ENCODE measurements around the gene C16orf89.
"Not testable (repeated sequence)": the region's sequence is repeated elsewhere in the genome, so short reads cannot be mapped to it uniquely, and the experiment has no call there.

The C16orf89 gene

DNA sequence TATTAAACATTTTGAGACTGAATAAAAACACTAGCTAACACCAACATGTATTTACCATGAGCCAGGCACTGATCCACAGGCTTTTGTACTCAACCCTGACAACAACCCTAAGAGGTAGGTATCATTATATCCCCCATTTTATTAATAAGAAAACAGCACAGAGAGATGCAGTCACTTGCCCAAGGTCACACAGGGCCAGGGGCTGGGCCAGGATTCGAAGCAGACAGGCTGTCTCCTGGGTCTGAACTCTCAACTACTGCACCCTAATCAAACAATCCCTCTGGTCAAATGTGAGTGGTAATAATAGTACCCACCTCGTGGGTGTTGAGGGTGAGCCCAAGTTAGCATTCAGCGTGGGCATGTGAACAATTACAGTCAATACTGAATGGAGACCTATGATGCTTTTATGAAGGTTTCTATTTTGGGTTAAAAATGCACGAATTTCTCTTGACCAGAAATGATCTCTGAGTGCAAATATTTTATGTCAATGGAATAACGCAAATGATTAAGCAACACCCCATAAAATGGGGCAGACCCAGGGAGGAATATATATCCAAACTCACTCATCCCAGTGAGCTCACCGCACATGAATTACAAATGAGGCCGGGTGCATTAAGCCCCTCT lies 30.8 kb upstream of the C16orf89 start:
- H3K4me3 ChIP-seq (ENCODE audit: insufficient read depth, low read depth, low read length): peak overlapping the region; percentile 65
- not testable (repeated sequence) for H3K9me3 ChIP-seq (ENCODE audit: control insufficient read depth, low read length); H3K4me1 ChIP-seq (ENCODE audit: control insufficient read depth, insufficient read depth, low read length); H3K36me3 ChIP-seq (ENCODE audit: control insufficient read depth, insufficient read depth, low read length); H3K27me3 ChIP-seq (ENCODE audit: control insufficient read depth, insufficient read depth, low read length, poor library complexity, severe bottlenecking); H3K27ac ChIP-seq (ENCODE audit: insufficient read depth, low read depth, low read length, poor library complexity, severe bottlenecking)
- 31 to 33% methylated on average over 4 to 5 of the region's 7 CpGs for WGBS, 2 experiments

DNA sequence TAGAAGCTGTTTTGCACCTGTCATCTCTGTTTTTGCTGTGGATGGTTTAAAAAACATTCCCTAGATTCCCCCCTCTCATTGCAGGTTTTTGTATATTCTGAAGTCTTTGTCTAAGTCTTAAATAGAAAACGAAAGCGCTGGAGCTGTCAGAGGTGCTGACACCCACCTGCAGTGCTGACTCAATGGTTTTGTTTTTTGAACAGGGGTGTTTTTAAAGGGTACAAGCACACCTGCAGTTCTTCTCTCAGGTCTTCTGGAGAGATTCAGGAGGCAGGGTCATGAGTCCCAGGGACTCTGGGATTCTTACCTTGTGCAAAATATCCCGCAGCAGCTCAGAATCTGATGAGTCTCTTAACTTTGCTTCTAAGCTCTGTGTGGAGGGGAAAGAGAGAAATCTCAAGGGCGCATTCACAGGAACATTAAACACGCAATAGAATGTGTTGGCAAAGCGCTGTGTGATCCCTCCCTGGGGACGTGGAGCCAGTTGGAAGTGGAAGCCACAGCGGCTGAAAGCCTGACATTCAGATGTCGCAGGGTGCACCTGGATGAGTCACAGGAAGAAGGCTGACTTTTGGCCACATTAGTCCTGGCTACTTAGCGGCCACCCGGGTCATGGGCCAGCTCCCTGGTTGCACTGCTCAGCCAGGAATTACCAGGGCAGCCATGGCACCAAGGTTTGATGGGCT lies 29.5 kb upstream of the C16orf89 start:
- H3K4me3 ChIP-seq (ENCODE audit: insufficient read depth, low read depth, low read length); H3K9me3 ChIP-seq (ENCODE audit: control insufficient read depth, low read length); H3K36me3 ChIP-seq (ENCODE audit: control insufficient read depth, insufficient read depth, low read length); H3K4me1 ChIP-seq (ENCODE audit: control insufficient read depth, insufficient read depth, low read length); H3K27me3 ChIP-seq (ENCODE audit: control insufficient read depth, insufficient read depth, low read length, poor library complexity, severe bottlenecking); H3K27ac ChIP-seq (ENCODE audit: insufficient read depth, low read depth, low read length, poor library complexity, severe bottlenecking): not testable (repeated sequence)
- WGBS, 2 experiments: 69% methylated on average over 11 of the region's 11 CpGs

DNA sequence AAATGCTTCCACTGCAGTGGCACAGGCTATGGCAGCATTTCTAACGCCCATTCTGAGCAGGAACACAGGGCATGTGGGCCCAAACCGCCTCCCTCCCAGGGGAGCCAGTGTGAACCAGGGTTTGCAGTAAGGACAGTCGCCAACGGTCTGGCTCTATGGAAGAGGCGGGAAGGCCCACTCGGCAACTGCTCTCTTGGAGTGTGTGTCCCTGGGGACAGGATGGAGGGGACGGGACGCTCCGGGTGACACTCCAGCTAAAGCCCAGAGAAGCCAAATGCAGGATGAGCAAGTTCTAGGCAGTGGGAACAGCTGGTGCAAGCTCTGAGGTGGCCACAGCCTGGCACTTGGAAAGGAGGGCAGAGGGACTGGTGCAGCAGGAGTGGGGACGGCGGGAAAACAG lies 28.0 kb upstream of the C16orf89 start:
- H3K4me1 ChIP-seq (ENCODE audit: control insufficient read depth, insufficient read depth, low read length); H3K27ac ChIP-seq (ENCODE audit: insufficient read depth, low read depth, low read length, poor library complexity, severe bottlenecking); H3K36me3 ChIP-seq (ENCODE audit: control insufficient read depth, insufficient read depth, low read length); H3K9me3 ChIP-seq (ENCODE audit: control insufficient read depth, low read length); H3K4me3 ChIP-seq (ENCODE audit: insufficient read depth, low read depth, low read length); H3K27me3 ChIP-seq (ENCODE audit: control insufficient read depth, insufficient read depth, low read length, poor library complexity, severe bottlenecking): not testable (repeated sequence)
- 88 to 91% methylated on average over 10 of the region's 11 CpGs for WGBS, 2 experiments

DNA sequence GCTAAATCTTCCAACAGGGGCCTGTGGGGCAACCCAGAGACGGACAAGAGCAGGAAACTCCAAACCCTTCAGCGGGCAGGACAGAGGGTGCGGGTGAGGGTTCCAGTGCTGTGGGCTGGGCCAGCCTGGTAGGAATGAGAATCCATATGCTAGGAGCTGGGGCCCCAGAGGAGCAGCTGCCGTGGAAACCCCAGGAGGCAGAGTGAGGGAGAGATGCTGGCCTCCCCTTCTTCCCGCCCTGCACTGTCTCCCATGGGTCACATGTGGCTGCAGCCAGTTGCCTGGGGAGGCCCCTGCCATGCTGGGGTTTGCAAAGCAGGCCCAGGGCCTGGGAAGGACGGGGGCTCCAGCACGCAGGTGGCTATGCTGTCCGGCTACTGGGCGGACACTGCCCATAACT lies 27.3 kb upstream of the C16orf89 start:
- H3K4me3 ChIP-seq (ENCODE audit: insufficient read depth, low read depth, low read length); H3K4me1 ChIP-seq (ENCODE audit: control insufficient read depth, insufficient read depth, low read length); H3K27ac ChIP-seq (ENCODE audit: insufficient read depth, low read depth, low read length, poor library complexity, severe bottlenecking); H3K27me3 ChIP-seq (ENCODE audit: control insufficient read depth, insufficient read depth, low read length, poor library complexity, severe bottlenecking); H3K9me3 ChIP-seq (ENCODE audit: control insufficient read depth, low read length); H3K36me3 ChIP-seq (ENCODE audit: control insufficient read depth, insufficient read depth, low read length): not testable (repeated sequence)
- 85 to 89% methylated on average over 7 of the region's 9 CpGs for WGBS, 2 experiments

DNA sequence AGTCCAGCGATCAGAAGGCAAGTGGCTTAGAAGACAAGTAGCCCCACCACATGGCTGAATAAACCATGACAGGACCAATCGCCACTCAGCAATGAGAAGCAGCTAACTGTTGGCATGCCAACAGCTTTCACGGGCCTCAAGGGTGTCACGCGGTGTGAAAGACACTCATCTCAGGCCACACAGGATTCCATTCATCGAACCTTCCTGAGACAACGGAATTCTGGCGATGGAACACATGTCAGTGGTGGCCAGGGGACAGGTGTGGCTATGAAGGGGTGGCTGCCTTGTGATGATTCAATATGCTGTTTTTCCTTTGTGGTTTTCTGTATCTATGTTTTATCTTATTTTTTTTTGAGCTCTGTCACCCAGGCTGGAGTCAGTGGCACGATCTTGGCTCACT lies 24.8 kb upstream of the C16orf89 start:
- 95 to 96% methylated on average over 9 of the region's 9 CpGs for WGBS, 2 experiments
- H3K27me3 ChIP-seq (ENCODE audit: control insufficient read depth, insufficient read depth, low read length, poor library complexity, severe bottlenecking): not testable (repeated sequence)

DNA sequence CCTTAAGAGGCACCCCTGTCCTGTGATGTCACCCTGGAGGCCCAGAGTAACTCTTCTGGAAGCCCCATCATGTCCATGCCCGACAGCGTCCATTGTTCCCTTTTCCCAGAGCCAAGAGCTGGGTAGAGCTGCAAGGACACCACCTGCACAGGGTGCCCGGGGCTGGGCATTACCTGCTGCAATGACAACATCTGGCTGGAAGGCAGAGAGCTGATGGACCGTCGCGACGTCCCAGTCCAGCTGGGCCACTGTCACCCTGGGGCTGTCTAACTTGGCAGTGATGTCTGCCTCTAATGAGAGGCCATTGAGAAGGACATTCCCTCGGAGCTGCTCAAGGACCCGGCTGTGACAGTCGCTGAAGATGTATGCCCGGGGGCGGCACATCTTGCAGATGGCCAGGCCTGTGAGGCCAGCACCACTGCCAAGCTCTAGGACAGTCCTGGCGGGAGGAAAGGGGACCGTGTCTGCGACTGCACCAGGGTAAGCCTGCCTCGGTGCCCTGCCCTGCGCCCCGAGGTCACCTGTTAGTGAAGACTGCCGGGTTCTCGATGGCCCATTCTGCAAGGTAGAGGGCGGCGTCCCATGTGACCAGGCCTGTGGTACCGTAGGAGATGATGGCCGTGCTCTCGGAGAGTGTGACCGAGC lies 24.3 kb upstream of the C16orf89 start:
- H3K4me3 ChIP-seq (ENCODE audit: insufficient read depth, low read depth, low read length); H3K4me1 ChIP-seq (ENCODE audit: control insufficient read depth, insufficient read depth, low read length); H3K27ac ChIP-seq (ENCODE audit: insufficient read depth, low read depth, low read length, poor library complexity, severe bottlenecking); H3K36me3 ChIP-seq (ENCODE audit: control insufficient read depth, insufficient read depth, low read length); H3K9me3 ChIP-seq (ENCODE audit: control insufficient read depth, low read length); H3K27me3 ChIP-seq (ENCODE audit: control insufficient read depth, insufficient read depth, low read length, poor library complexity, severe bottlenecking): not testable (repeated sequence)
- WGBS, 2 experiments: 95 to 96% methylated on average over 26 of the region's 26 CpGs

More for the DNA sequence above, 24.8 kb upstream of the C16orf89 start:
- not testable (repeated sequence) for H3K27ac ChIP-seq (ENCODE audit: insufficient read depth, low read depth, low read length, poor library complexity, severe bottlenecking); H3K9me3 ChIP-seq (ENCODE audit: control insufficient read depth, low read length); H3K4me1 ChIP-seq (ENCODE audit: control insufficient read depth, insufficient read depth, low read length); H3K36me3 ChIP-seq (ENCODE audit: control insufficient read depth, insufficient read depth, low read length); H3K4me3 ChIP-seq (ENCODE audit: insufficient read depth, low read depth, low read length)

DNA sequence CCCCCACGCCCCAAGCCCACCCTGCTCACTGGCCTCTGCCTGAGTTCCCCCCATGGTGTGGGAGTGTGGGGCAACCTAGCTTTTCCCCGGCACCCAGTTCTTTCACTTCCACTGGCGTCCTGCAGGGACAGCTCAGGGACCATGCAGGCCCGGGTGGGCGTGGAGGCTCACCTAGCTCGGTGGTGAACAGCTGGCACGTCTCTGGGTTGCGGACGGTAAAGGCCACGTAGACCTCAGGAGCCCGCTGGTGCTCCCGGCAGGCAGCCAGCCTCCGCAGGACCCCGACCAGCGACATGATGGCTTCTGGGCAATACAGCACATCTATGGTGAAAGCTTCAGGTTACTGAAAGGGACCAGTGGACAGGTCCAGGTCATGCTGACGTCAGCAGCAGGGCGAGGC lies 23.2 kb upstream of the C16orf89 start:
- H3K36me3 ChIP-seq (ENCODE audit: control insufficient read depth, insufficient read depth, low read length); H3K27me3 ChIP-seq (ENCODE audit: control insufficient read depth, insufficient read depth, low read length, poor library complexity, severe bottlenecking); H3K4me1 ChIP-seq (ENCODE audit: control insufficient read depth, insufficient read depth, low read length); H3K9me3 ChIP-seq (ENCODE audit: control insufficient read depth, low read length); H3K27ac ChIP-seq (ENCODE audit: insufficient read depth, low read depth, low read length, poor library complexity, severe bottlenecking); H3K4me3 ChIP-seq (ENCODE audit: insufficient read depth, low read depth, low read length): not testable (repeated sequence)
- 94% methylated on average over 17 of the region's 17 CpGs for WGBS, 2 experiments

DNA sequence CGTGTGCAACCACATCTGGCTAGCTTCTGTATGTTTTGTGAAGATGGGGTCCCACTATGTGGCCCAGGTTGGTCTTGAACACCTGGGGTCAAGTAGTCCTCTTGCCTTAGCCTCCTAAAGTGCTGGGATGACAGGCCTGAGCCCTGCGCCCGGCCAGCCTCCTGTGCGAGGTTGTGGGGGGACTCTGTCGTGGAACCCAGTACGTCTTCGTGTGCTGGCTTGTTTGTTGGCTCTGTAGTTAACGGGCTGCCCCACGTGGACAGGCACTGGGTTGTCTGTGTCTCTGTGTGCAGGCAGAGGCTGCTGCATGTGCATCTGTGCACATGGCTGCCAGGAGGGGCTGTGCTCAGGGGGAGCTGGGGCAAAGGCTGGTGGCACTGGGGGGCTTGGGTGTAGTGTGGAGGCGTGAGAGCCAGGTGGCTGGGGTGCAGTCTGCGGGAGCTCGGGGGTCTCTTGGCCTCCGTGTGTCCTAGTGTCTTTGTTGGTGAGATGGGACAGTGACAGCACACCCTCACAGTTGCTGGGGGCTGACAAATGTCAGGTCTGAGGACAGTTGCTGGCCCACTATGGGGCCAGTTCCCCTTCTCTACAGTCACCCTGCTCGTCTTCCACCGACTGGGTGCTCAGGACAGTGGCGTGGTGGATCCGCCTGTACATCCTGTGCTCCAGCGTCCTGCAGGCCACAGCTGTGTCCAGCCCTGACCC lies 22.5 kb upstream of the C16orf89 start:
- 95 to 96% methylated on average over 18 of the region's 18 CpGs for WGBS, 2 experiments
- H3K27ac ChIP-seq (ENCODE audit: insufficient read depth, low read depth, low read length, poor library complexity, severe bottlenecking); H3K4me1 ChIP-seq (ENCODE audit: control insufficient read depth, insufficient read depth, low read length); H3K27me3 ChIP-seq (ENCODE audit: control insufficient read depth, insufficient read depth, low read length, poor library complexity, severe bottlenecking); H3K4me3 ChIP-seq (ENCODE audit: insufficient read depth, low read depth, low read length); H3K36me3 ChIP-seq (ENCODE audit: control insufficient read depth, insufficient read depth, low read length); H3K9me3 ChIP-seq (ENCODE audit: control insufficient read depth, low read length): not testable (repeated sequence)

DNA sequence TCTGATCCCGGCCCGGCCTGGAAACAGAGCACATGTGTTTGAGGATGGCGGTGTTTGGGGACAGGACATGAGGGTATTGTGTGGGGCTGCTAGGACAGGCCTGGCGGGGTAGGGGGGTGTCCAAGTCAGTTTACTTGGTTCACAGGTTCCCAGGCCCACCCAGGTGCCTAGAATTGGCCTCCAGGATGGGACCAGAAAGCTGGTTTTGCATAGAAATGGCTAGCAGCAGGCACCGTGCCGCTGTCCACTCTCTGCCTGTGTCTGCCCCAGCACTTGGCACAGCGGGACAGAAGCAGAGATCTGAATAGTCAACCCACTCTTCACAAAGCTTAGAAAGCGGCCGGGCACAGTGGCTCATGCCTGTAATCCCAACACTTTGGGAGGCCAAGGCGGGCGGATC lies 20.0 kb upstream of the C16orf89 start:
- not testable (repeated sequence) for H3K27ac ChIP-seq (ENCODE audit: insufficient read depth, low read depth, low read length, poor library complexity, severe bottlenecking); H3K4me1 ChIP-seq (ENCODE audit: control insufficient read depth, insufficient read depth, low read length); H3K36me3 ChIP-seq (ENCODE audit: control insufficient read depth, insufficient read depth, low read length); H3K9me3 ChIP-seq (ENCODE audit: control insufficient read depth, low read length); H3K4me3 ChIP-seq (ENCODE audit: insufficient read depth, low read depth, low read length); H3K27me3 ChIP-seq (ENCODE audit: control insufficient read depth, insufficient read depth, low read length, poor library complexity, severe bottlenecking)
- 88 to 93% methylated on average over 11 of the region's 11 CpGs for WGBS, 2 experiments

DNA sequence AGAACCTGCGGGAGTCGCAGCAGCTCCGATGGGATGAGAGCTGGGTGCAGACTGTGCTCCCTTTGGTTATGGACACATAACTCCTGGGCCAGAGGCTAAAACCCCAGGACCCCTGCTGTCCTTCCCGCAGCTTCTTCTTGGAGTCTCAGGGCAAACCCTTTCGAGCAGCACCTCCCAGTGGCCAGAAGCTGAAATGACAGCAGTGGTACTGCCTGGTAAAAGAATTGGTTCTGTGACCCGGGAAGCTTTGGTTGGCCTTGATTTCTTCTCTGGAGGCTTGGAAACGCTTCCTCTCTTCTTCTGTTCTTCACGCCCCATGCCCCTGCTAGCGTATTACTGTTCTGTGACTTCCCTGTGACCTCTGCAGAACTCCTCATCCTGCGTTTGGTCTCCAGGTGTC lies 19.0 kb upstream of the C16orf89 start:
- not testable (repeated sequence) for H3K36me3 ChIP-seq (ENCODE audit: control insufficient read depth, insufficient read depth, low read length); H3K9me3 ChIP-seq (ENCODE audit: control insufficient read depth, low read length); H3K4me1 ChIP-seq (ENCODE audit: control insufficient read depth, insufficient read depth, low read length); H3K27me3 ChIP-seq (ENCODE audit: control insufficient read depth, insufficient read depth, low read length, poor library complexity, severe bottlenecking); H3K4me3 ChIP-seq (ENCODE audit: insufficient read depth, low read depth, low read length); H3K27ac ChIP-seq (ENCODE audit: insufficient read depth, low read depth, low read length, poor library complexity, severe bottlenecking)
- 62 to 63% methylated on average over 10 of the region's 10 CpGs for WGBS, 2 experiments
